SU-DHL-6 (cell line): Measurements from ENCODE around the gene BNC2.

Source experiments
- CTCF ChIP-seq: fragments of 200-600 bp; sonication (generic); IDR thresholded peaks from one replicate; pipeline ENCODE4 v1.5.1; 2017; ENCODE audit warnings: antibody characterized with exemption, mild to moderate bottlenecking, low read length, moderate library complexity; ENCODE audit not compliant: insufficient read depth, poor library complexity, severe bottlenecking
- EZH2phosphoT487 ChIP-seq: fragments of 200-600 bp; sonication (generic), shearing (Covaris generic); conservative IDR thresholded peaks from 2 replicates; pipeline ENCODE4 v1.6.1; 2018; ENCODE audit warnings: mild to moderate bottlenecking, antibody characterized with exemption, low read length, moderate library complexity, mixed read lengths

GRCh38 chr9:16688814-16689213 lies 181.7 kb downstream of the BNC2 start:
- no peak for TF ChIP-seq CTCF
- no peak for TF ChIP-seq EZH2phosphoT487
